Stimulated activated naive CD4-positive, alpha-beta T cell (primary cell): ENCODE data around the gene MYOZ2.
"Not testable (repeated sequence)": the region's sequence is repeated elsewhere in the genome, so short reads cannot be mapped to it uniquely, and the experiment has no call there.

Experiments used
- DNase-seq, 6 experiments: peaks; one replicate each; lab custom pipeline; 2025; lab: John Stamatoyannopoulos, UW

MYOZ2 gene

GRCh38 chr4:119128148-119128547, 7.5 kb upstream of the MYOZ2 start:
- DNase-seq = no peak

- no peak for DNase-seq
Observed at GRCh38 chr4:119130365-119131065, 5.1 kb upstream of the MYOZ2 start.

DNA sequence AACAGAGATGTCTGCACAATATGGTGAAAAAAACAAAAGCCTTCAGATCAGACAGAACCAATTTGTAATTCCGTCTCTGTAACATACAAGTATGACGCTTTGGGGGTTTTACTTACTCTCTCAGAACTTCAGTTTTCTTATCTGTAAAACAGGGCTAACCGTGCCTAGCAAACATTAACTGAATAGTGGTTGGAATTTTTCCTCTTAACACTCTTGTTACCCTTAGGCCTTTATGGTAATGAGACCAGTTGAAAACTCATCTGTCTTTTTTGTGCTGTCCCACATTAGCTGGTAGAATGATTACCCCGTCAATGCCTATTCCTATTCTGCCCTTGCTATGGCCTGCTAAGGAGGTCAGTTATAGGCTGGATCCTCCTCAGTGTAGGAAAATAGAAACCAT, 4.5 kb upstream of the MYOZ2 start:
- DNase-seq = no peak

DNA sequence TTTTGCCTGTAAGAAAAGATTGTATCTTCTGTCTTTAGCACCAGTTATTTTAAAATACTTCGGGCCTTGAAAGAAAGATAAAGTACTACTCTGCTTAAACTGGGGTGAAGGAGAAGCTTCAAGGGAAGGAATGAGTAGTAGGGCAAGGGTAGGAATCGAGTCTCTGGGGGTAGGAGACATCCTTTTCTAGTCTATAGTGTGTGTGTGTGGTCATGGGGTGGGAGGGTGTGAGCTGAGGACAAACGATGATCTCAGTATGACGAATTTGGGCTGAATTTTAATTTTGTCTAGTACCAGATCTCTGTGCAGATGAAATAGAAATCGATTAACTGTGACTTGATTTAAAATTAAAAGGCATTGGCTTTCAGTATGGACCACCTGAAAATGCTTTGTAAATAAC, 3.3 kb upstream of the MYOZ2 start:
- DNase-seq = no peak

DNA sequence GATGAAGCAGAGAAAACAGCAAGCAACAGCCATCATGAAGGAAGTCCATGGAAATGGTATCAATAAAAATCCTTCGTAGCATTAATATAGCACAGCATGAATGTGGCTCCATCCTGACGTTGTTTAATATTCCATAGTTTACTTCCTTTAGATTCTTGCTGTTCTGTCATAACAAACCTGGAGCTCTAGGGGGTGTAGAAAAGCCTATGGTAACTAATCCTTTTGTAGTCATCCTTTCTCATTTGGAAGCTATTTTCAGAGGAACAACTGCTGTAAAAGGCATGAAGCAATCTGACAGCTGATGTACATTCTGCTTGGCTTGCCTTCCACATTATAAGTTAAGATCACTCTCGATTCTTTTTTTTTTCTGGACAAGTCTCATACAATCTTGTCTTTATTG, 914 bp downstream of the MYOZ2 start:
- no peak for DNase-seq

DNA sequence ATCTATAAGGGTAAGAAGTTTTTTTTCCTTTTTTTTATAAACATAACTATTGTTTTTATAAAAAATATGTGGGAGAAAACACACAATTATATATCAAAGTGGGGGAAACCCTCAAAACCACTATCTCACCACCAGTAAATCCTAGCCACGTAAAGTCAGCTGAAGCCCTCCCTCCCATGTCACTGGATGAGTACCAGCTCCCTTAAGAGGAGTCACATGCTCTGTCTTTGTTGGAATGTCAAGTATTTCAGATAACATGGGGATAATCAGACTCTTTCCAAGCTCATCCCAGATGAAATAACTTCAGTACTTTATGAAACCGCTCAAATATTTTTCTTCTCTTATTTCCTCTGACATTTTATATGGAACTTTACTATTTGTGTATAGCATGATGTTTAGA, 2.4 kb downstream of the MYOZ2 start:
- DNase-seq = no peak

- no peak for DNase-seq
Observed at GRCh38 chr4:119139311-119139710, 3.7 kb downstream of the MYOZ2 start.

DNA sequence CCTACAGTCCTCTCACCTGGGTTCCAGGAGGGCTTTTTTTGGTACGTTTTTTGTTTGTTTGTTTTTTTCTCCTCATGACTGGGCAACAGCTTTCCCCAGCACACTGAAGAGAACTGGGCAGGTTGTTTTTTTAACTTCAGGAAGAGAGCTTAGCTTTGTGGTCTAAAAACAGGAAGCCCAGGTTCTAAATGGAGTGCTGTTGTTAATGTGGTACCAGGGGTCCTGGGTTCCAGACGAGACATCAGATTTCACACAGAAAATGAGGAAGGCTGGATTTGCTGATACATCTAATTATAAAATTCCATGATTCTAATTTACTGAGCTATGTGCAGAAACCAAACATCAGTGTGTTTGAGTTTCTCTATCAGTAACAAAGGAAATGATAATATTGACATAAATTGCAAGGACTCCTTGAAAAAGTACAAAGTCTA, 4.2 kb downstream of the MYOZ2 start:
- peak in 2 of 6 experiments; percentile 5 to 10 for DNase-seq

- not testable (repeated sequence) for DNase-seq
Observed at GRCh38 chr4:119141283-119141682, 5.7 kb downstream of the MYOZ2 start.

GRCh38 chr4:119142833-119143232, 7.2 kb downstream of the MYOZ2 start:
- DNase-seq = no peak

GRCh38 chr4:119143341-119143740, 7.7 kb downstream of the MYOZ2 start:
- DNase-seq = not testable (repeated sequence)

GRCh38 chr4:119149110-119149509, 13.5 kb downstream of the MYOZ2 start:
- no peak for DNase-seq

GRCh38 chr4:119151161-119151560, 15.5 kb downstream of the MYOZ2 start:
- no peak for DNase-seq

DNA sequence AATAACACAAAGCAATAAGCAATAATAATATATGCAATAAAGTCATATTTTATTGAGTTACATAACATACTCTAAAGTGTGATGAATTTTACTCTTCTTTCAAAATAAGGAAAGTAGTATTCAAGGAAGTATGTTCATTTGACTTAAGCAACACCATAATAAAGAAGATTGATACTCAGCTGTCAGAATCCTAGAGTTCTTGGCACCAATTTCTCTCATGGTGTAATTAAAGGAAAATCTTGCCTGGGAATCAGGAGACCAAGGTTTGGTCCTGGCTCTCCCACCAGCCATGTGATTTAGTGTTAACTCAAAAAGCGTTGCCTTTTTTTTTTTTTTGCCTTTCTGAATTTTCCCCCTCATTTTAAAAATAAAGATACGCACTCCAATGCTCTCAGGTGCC, 17.1 kb downstream of the MYOZ2 start:
- no peak for DNase-seq

DNA sequence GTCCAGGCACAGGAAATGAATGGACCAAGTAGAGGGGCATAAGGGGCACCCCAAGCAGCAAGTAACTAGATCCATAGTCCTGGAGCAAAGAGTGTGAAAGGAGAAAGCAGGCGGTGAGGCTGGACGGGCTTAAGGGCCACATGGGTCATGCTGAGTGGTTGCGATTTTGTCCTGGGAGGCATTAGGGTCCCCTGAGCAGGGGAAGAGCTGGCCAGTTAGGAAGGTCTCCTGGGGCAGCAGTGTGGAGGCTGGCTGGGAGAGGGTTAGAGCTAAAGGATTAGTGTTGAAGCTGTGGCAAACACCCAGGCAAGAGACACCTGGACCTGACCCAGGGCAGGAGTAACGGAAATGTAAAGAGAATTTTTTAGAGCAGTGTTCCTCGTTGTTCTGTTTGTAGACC, 26.5 kb downstream of the MYOZ2 start:
- no peak for DNase-seq

GRCh38 chr4:119165767-119166166, 30.1 kb downstream of the MYOZ2 start:
- no peak for DNase-seq

DNA sequence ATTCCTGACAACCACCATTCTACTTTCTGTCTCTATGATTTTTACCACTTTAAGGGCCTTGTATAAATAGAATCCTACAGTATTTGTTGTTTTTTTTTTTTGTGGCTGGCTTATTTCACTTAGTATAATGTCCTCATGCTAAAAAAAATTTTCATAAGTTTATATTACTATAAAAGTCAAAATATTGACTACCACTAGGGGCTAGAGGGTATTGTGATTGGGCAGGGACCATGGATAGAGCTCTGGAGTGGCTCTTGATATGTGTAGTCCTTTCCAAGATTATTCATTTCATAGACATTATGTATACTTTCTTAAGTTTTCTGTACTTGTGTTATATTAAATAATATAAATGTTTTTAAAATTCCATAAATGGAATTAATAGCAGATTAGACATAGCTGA, 34.6 kb downstream of the MYOZ2 start:
- DNase-seq = no peak

GRCh38 chr4:119172223-119172622, 36.6 kb downstream of the MYOZ2 start:
- no peak for DNase-seq

- DNase-seq = not testable (repeated sequence)
Observed at GRCh38 chr4:119173729-119174361, 38.2 kb downstream of the MYOZ2 start.

- no peak for DNase-seq
Observed at GRCh38 chr4:119179011-119179410, 43.4 kb downstream of the MYOZ2 start.

- no peak for DNase-seq
Observed at GRCh38 chr4:119184128-119184527, 48.5 kb downstream of the MYOZ2 start.

DNA sequence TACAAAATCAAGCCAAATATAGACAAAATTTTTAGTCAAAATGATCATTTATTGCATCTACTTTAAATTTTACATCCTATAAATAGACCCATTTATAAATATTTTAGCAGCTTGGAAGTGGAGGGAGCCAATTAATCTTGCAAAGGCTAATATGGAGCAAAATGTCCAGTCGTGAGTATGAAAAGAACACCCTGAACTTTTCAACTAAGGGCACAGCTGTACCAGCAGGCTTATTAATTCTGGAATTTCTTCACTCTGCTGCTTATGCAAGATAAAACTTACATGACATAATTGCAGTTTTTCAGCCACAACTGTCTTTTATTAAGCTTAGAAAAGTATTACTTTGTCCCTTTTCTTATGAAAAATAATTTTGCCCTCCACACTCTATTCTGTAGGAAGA, 54.0 kb downstream of the MYOZ2 start:
- DNase-seq = no peak

- DNase-seq = no peak
Observed at GRCh38 chr4:119190354-119190753, 54.7 kb downstream of the MYOZ2 start.

DNA sequence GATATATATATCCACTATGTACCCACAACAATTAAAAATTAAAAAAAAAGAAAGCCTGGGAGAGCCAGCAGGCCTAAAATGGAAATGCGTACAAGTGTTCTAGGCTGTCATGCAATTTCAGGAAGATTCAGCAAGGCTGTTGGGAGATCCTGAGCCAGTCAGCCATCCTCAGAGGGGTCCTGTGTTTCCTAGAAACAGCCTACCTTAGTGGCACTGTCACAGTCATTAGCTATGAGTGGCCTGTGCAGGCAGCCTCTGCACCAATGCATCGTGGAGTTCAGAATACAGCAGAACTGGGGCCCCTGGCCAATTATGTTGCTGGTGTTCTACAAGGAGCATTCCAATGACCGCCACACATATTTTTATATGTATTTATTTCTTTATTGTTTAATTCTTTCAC, 55.9 kb downstream of the MYOZ2 start:
- DNase-seq = no peak
